Activated T-cell treated with anti-CD3 and anti-CD28 coated beads for 1 hour (primary cell): ENCODE measurements around the gene SIGLEC8.
"Not testable (repeated sequence)": the region's sequence is repeated elsewhere in the genome, so short reads cannot be mapped to it uniquely, and the experiment has no call there.

Experiments used
- DNase-seq: peaks from one replicate; pipeline ENCODE4 v3.0.0-alpha.2; 2020; ENCODE audit warnings: low read depth

The SIGLEC8 gene

DNA sequence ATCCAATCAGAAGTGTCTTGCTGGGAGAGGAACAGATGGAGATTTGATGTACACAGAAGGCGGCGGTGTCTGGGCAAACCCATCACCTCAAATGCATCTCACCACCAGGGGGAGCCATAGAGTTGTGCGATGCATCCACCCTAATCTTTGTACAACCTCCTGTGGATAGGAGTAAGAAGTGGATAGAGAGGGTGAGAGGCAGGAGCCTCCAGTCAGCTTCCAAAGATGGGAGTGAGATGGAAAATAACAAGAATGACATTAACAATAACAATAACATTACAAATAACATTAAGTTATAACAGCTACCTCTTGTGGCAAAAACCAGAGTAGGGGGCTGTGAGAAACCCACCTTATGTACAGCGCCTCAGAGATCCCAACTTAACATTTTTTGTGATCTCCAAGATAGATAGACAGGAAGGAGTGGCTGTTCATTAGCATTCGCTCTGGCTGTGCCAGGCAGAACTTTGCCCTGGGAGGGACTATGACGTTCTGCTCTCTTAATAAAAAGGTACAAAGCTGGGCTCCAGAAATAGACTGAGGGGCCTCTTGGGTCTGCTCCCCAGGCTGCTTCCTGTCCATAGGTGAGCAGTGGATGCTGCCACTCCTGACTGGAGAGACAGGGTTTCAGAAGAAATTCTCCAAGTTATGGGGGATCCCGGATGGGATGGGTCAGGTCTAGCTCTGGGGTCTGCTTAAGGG, 14.9 kb upstream of the SIGLEC8 start:
- DNase-seq, result peak; percentile 82

DNA sequence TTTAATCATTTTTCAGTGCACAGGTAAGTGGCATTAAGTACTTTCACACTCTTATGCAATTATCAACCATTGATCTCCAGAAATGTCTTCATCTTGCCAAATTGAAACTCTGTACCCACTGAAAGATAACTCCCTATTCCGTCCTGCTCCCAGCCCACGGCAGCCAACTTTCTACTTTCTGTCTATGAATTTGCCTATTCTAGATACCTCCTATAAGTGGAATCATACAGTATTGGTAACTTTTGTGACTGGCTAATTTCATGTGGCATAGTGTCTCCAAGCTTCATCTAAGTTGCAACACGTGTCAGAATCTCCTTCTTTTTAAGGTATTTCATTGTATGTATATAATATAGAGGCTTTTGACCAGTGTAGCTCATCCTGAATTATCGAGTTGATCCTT, 14.4 kb upstream of the SIGLEC8 start:
- no peak for DNase-seq

DNA sequence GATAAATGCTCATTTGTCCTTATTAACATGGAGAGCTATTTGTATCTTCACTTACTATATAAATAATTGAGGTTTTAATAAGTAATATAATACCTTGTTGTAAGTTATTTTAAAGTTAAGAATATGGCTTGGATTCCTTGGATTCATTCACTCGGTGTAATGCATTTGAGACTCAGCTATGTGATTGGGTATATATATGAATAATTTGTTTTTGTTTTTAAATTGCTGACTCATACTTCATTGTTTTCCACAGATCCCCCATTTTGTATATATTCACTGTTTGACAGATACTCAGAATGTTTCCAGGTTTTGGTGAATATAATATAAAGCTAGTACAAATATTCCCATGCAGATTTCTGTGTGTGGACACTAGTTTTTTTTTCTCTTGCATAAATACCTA, 13.3 kb upstream of the SIGLEC8 start:
- DNase-seq, result no peak

DNA sequence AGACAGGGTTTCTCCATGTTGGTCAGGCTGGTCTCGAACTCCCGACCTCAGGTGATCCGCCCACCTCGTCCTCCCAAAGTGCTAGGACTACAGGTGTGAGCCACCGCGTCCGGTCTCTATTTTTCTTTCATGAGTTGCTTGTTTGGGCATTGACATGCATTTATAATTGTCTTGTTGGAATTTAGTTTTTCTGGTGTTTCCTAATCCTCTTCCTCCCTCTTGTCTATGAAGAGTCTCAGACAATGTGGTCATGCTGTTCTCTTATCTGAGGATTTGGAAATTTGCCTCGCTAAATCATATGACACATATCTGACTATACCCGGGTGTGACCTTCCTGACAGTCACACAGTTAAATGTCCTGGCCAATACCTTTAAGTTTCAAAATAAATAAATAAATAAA, 12.7 kb upstream of the SIGLEC8 start:
- no peak for DNase-seq

DNA sequence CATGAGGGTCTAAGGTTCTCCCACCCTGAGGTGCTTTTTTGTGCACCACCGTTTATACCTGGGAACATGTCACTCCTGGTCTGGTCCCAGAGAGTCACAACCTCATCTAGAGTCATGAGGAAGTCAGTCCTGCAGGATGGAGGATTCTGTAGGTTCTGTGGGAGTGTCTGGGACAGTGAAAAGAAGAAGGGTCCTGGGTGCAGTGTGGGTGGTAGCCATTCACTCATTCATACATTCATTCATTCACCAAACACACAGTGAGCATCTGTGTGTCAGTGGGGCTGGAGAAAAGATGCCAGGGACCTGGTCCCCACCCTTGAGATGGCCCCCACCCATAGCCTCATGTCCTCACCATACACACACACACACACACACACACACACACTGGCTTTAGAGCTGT, 11.4 kb upstream of the SIGLEC8 start:
- no peak for DNase-seq

DNA sequence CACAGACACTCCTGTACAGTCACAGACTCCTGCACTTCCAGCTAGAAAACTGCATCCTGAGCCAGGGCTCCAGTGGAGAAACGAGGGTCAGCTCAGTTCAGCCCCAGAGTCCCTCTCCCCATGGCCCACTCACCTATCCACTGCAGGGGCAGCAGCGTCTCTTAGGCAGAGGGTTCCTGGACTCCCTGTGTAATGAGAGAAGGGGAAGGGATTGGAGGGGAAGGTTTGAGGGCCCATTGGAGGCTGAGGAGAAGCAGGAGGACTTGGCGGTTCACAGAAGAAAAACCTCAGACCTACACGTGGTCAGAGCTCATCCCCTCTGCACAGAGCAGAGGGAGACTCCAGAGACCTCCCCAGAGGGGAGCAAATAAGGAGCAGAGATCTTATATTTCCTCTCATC, 10.9 kb upstream of the SIGLEC8 start:
- DNase-seq, result no peak

DNA sequence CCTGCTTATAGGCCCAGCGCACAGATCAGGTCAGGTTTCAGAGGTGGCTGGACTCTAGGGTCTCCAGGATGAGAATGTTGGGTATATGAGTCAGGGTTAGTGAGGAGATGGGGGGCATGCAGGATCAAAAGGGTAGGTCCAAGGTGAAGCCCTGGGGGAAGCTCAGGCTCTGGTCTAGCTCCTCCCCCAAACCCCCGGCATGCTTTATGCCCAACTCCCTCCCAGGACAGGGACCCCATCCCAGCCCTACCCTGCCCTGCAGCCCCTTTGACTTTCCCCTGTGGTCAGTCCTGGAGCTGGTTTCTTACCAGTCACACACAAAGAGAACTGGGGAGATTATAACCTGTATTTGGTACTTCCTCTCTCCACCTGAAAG, 10.3 kb upstream of the SIGLEC8 start:
- DNase-seq, result no peak

DNA sequence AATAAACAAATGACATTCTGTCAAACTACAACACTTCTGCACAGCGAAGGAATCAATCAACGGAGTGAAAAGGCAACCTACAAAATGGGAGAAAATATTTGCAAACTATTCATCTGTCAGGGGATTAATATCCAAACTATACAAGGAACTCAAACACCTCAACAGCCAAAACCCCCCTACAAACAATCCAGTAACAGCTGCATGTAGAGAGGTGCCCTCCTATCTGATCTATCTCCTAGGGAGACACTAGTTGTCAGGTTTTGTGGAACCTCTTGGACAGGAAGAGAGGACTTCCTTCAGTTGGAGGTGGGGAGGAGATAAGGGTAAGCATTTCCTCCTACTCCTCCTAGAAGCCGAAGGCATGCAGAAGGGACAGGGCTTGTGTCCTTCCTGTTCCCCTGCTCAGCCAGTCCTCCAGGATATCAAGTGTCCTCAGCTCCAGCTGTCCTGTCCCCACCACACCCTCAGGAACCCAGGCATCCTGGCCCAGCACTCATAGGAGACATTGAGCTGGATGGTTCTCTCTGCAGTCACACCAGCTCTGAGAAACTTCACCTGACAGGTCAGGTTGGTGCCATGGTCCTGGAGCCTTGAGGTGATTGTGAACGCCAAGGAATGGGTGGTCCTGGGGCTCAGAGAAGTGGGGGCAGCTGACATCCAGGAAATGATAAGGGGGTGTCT, 9.8 kb upstream of the SIGLEC8 start:
- no peak for DNase-seq

DNA sequence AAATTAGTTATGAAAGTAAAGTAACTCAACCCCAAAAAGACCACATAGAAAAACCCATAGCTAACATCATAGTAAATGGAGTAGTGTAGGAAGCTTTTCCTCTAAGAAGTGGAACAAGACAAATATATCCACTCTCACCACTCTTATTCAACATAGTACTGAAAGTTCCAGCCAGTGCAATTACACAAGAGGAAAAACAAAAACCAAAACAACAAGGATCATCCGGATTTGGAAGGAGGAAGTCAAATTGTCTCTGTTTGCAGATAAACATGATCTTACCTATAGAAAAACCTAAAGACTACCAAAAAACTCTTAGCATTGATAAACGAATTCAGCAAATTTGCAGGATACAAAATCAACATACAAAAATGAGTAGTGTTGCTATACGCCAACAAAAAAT, 8.5 kb upstream of the SIGLEC8 start:
- DNase-seq, result no peak

DNA sequence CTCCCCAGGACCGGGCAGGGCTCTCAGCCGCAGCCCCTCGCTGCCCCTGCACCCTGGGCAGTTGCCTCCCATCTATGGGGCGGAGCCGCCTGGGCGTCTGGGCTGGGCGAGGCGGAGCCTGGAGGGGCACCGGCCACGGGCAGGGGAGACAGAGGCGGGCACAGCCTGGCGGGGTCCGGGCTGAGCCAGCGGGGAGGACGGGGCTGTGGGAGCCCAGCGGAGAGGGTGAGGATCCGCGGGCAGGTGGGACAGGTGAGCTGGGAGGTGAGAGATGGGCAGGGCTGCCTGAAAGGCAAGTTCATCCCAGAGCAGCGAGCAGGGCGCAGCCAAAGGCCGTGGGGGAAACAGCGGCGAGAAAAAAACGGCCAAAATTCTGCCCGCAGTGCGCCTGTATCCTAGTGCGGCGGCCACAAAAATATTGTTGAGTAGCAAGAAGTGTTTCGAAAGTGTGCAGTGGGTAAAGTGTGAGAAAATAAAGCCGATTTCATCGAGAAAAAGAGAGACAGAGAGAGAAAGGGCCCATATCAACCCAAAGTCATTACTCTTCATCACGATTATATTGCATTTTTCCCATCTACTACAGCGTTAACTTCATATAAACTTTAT, 5.8 kb upstream of the SIGLEC8 start:
- not testable (repeated sequence) for DNase-seq

DNA sequence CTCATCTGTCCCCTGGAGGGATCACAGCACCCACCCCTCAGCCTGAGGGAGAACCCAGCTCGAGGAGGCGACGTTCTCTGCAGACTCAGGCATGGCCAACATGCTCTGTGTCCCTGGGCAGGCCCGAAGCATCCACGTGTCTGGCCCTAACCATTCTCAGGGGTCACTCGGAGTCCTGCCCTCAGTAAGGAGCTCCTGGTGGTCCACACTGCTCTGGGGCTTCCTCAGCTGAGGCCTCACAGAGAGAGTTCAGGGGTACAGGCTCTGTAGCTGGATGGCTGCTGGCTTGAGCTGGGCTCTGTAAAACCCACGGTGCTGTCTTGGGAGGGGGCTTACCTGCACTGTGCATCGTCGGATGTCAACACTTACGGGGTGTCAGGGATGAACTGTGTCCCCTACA, 4.4 kb upstream of the SIGLEC8 start:
- no peak for DNase-seq

DNA sequence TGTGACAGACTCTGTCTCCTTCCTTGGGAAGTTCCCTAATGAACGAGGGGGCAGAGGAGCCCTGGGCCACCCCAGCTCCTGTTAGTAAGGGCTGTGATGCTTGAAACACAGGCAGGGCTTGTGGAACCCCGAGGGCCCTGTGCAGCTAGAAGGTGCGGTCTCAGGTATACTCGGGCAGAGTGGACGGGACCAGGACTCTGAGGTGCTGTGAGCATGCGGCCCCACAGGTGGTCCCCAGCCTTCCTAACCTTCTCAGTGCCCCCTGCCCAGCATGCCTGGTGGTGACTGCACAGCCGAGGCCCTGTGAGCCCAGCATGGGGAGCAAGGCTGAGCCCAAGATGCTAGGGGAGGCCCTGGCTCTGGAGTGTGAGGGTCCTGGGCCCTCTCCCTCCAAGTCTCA, 4.0 kb upstream of the SIGLEC8 start:
- DNase-seq, result no peak

DNA sequence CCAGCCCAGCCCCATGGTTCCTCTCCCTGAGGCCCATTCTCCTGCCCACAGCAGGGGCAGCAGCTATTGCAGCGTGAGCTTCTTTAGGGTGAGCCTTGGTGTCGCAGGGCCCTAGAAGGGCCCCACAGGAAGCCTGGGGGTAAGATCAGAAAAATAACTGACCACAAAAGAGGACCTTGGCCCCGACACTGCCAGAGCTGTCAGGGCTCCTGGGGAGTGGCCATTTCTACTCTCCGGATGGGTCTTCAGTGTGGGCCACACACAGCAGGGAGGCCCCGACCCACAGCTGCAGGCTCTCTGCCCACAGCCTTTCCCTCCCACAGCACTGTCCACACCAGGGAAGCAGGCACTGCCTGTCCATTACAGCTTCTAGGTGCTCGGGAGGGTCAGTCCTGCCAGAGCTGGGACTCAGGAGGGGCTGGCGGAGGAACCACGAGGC, 3.5 kb upstream of the SIGLEC8 start:
- no peak for DNase-seq

DNA sequence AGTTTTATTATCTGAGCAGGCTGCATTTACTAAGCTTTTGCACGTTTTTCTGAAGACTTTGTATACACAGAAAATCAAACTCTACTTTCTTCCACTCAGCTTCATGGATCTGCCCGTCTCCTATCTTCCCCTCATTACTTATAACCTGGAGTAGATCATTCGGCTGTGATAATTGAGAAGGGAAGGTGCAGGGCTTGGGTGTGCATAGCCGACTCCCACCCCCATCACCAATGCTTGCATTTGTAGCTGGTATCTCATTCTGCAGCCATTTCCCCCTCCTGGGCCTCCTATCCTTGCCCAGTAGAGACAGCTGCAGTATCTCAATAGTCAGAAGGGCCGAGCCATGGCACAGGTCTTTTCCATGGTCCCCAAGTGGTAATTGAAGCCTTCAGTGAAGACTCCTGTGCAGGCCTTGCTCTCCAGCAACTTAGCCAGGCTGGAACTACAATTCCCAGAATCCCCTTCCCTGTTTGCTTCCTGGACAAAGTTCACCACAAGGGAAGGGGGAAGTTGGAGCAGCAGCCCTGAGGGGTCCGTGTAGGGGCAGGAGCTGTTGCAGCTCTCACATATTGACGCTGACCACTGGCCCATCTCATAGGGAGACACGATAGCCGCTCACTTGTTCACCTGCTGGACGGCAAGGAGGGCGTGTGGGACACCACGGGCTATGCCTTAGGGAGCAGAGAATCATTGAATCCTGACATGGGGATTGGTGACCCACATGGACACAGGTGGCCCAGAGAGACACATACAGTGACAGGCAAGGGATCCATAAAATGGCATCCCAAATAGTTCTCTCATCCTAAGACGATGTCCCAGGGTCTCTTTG, 2.1 kb upstream of the SIGLEC8 start:
- no peak for DNase-seq

DNA sequence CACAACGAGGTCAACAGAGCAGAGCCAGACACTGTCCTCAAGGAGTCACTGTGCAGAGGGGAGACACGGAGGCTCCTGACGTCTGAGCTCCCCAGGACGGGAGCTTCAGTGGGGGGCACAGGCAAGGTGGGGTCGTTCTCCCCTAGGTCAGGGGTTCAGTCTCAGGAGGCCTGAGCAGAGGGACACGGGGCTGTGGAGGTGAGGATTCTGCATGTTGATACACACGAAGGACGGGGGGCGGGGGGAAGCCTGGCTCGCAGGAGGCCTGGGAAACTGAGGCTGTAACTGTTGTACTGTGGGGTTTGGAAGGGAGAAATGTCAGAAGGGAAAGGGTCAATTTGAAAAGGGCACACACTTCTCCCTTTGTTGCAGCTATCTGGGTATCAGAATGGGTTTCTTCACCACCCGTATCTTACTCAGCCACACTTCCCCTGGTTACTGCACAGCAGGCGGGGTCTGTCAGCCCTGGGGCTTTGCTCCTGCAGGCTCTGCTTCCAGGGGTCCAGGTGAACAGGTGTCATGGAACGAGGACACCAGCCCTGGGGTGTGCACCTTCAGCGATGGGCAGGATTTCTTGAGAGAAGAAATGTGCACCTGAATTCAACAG, 748 bp upstream of the SIGLEC8 start:
- DNase-seq, result no peak

DNA sequence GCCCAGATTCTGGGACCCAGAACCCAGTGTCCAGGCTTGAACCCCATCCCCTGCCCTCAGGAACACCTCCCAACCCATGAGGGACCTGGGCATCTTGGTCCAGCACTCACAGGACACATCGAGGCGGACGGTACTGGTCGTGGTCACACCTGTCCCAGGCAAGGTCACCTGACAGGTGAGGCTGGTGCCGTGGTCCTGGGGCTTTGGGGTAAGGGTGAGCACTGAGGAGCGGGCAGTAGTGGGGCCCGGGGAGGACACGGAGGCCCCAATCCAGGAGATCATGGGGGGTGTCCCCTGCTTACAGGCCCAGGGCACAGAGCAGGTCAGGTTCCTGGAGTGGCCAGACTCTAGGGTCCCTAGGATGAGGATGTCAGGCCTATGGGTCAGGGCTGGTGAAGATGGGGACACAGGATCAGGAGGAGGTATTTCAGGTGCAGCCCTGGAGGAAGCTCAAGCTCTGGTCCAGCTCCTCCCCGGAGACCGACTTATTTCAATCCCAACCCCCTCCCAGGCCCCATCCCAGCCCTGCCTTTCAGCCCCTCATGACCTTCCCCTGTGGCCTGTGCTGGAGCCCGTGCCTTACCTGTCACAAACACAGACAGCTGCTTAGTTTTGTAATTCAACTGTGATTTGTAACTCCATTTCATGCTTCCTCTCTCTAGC, 772 bp downstream of the SIGLEC8 start:
- no peak for DNase-seq

DNA sequence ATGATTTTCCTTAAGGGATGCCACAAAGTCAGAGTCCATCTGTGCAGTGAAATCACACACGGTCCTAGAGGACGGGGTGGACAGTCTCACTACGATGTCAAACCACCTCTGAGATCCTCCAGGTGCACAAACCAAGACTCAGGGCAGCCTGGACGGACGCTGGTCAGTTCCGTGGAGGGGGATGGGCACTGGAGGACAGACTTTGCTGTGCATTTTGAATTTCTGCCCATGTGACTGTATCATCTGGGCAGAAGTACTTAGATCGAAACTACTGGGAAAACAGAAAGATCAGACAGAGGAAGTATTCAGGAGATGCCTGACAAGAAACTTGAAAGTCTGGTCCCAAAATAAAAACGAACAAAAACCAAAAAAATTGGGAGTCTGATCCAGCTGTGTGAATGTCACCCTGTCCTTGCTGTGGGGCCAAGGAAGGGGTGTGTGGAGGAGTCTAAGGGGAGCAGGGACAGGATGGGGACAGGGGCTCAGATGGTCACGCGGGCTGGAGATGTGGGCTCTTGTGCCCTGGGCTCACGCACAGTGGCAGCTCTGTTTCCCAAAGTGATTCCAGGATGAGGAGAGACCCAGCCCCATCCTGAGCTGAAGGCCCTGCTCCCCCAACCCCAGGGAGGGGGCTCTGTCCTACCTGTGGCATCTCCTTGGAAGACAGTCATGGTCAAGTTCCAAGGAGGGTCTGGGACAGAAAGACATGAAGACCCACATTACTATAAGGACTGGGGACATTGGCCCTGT, 1.5 kb downstream of the SIGLEC8 start:
- DNase-seq, result no peak

DNA sequence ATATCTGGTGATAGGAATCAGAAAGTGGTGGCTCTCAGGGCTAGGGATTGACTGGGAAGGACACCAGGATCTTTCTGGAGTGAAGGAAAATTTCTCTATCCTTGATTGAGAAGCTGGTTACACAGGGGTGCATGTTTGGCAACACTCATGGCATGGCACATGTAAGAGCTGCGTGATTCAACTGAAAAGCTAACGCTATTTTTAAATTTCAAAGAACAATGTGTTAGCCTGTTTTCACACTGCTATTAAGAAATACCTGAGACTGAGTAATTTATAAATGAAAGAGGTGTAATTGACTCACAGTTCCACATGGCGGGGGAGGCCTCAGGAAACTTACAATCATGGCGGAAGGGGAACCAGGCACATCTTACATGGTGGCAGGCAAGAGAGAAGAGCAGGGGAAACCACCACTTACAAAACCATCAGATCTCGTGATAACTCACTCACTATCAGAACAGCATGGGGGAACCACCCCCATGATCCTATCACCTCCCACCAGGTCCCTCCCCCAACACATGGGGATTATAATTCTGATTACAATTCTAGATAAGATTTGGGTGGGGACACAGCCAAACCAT, 7.4 kb downstream of the SIGLEC8 start:
- DNase-seq, result no peak

DNA sequence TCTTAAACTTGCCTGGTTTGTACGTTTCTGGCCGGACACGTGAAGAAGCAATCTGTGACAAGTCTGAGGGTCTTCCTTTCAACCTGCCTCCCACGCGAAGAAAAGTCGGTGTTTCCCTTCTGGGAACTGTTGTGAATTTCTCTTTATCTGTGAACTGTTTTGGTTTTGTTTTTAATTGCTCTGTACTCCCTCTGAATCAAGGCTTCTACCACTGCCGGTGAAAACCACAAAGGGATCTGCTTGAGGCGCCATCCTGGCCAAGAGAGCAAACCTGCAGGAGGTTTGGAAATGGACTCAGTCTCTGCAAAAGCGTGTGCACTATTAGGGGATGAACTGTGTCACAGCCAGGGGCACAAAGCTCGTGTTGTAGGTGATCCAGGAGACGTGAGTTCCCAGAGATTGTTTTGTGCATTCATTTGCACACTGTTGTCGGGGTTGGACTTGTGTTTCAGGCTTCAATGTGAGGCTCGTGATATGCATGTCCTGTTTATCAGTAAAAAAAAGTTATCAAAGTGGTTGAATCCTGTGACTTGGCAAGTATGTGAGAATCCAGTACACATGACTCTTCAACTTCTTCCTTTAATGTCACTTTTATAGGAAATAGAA, 9.7 kb downstream of the SIGLEC8 start:
- no peak for DNase-seq

DNA sequence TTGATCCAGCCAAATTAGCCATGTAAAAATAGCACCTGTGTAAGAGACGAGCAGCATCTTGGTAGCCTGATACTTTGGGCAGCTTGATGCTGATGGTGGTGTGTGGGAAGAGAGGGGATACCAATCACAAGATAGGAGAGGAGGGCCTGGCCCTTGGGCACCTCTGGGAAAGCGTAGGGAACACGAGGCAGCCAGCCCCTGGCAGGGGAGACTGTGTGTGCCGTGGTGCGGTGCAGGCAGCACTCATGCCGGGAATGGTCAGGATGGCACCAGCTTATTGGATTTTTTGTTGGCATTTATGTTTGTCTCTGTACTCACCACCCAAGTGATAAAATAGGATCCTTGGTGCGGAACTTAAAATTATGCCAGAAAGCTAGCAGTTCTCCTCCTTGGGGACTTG, 10.2 kb downstream of the SIGLEC8 start:
- DNase-seq, result no peak
